Activated CD4-positive, alpha-beta T cell treated with anti-CD3 and anti-CD28 coated beads for 1 hour (primary cell): Measurements from ENCODE around the gene PRSS23.
"Not testable (repeated sequence)": the region's sequence is repeated elsewhere in the genome, so short reads cannot be mapped to it uniquely, and the experiment has no call there.

ENCODE experiments used
- DNase-seq: peaks from one replicate; pipeline ENCODE4 v3.0.0-alpha.2; 2020

Gene PRSS23

DNA sequence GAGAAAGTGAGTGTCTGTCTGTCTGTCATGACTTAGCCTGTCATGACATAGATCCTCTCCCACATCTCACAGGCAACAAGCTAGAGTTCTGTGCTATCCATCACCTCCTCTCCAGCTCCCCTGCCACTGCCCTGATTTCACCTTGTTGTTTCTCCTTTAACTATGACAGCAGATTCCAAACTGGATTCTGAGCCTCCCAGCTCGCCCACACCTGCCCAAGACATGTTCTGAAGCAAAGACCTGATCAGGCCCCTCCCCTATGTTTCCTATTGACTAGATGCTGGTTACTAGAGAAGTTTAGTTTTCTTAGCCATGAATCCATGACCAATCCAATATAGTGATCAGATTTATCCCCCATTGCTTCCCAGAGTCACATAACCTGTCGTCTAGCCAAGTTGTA is 15.4 kb downstream of the PRSS23 start:
- no peak for DNase-seq

DNA sequence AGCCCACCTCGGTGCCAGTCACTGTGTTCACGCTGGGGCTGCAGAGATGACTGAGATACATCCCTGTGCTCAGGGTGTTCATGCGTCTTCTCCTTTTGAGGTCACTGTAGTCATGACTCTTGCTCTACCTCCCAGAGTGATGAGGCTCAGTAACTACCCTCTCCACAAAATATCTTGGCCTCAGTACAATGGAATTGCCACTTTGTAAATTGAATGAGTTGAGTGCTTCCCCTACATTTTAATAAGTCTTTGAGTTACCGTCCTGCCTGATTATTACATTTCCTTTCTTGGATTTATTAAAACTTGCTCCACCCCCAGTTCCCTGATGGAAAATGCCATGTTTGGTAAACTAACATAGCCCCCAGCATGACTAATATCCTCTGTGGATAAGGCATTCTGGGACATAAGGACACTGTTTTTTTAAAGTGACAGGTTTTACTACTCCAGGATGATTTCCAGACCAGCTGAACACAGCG is 15.9 kb downstream of the PRSS23 start:
- DNase-seq, result no peak

DNA sequence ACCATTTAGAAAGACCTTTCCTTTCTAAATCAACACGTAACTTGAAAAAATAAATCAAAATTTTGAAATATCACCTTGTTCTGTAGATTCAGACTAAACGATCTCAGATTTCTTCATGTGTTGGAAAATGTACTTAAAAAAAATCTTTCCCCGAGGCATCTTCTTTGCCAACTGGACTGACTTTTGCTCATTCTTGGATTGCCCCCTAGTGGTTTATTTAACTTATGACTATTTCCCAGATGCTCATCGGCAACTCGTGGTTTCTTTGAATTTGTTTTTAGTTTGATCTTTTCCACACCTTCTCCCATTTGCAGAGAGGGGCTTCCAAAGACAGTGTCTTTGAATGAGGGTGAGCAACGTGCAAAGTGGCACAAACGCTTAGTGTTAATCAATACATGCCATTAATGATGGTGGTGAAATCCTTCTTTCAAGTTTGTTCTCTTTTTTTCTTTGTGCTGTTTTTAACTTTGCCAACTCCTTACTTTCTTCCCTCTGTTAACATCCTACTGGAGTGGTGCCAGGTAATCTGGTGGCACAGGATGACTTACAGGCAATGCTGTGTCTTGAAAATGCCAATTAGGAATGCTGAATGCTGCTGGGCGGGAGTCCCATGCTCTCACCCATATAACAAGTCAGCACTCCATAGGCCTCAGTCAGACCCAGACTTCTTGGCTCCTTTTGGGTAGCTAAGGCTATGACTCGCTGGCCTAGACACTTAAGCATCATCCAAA is 18.3 kb downstream of the PRSS23 start:
- DNase-seq, result no peak

DNA sequence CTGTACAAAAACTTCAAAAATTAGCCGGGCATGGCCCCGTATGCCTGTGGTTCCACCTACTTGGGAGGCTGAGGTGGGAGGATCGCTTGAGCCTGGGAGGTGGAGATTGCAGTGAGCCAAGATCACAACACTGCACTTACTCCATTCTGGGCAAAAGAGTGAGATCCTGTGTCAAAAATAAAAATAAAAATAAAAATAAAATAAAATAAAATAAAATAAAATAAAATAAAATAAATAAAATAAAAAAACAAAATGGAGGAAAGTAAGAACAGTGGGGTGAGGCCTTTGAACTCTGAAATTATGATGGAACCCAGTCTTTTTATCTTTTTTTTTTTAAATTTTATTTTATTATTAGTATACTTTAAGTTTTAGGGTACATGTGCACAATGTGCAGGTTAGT is 23.8 kb downstream of the PRSS23 start:
- not testable (repeated sequence) for DNase-seq

DNA sequence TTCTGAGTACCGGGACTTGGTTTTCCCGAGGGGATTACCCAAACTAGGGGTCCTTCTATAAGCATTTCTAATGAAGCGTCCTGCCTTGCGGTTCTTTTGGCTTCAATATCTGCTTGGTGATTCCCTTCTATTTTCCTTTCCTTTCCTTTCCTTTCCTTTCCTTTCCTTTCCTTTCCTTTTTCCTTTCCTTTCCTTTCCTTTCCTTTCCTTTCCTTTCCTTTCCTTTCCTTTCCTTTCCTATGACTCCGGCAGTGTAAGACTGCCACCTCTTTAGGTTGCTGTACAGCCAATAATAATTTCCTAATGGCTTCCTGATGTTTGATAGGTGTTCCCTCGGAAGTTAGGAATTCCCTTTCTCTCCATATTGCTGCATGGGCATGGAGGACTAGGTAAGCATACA is 34.0 kb downstream of the PRSS23 start:
- not testable (repeated sequence) for DNase-seq

DNA sequence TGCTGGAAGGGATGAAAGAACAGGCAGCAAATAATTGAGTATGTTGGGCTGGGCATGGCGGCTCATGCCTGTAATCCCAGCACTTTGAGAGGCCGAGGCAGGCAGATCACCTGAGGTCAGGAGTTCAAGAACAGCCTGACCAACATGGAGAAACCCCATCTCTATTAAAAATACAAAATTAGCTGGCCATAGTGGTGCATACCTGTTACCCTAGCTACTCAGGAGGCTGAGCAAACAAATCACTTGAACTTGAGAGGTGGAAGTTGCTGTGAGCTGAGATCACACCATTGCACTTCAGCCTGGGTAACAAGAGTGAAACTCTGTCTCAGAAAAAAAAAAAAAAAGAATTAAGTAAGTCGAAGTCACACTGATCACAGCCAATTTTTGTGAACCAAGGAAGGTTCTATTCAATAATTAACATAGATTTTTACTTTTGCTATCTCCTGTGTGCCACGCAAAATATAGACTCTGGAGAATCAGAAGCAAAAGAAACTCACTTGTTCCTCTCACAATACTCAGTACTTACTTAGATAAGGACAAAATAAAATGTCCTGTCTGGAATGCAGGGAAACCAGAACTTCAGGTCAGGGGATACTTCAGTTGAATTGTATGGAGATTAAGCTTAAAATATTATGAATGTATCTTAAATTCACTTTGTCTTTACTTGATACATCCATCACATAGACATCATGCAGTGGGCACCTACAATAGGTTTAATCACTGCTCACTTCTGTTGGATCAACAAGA is 44.6 kb downstream of the PRSS23 start:
- DNase-seq, result not testable (repeated sequence)

DNA sequence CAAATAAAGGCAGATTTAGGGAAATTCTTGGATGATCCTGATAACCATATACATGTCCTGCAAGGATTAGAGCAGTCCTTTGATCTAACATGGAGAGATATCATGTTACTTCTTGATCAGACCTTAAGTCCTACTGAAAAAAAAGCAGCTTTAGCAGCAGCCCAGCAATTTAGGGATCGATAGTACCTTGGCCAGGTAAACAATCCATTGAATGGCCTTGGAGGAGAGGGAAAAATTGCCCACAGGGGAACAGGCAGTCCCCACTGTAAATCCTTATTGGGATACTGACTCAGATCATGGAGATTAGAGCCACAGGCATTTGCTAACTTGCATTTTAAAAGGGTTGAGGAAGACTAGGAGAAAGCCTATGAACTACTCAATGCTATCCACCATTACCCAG is 47.8 kb downstream of the PRSS23 start:
- no peak for DNase-seq

DNA sequence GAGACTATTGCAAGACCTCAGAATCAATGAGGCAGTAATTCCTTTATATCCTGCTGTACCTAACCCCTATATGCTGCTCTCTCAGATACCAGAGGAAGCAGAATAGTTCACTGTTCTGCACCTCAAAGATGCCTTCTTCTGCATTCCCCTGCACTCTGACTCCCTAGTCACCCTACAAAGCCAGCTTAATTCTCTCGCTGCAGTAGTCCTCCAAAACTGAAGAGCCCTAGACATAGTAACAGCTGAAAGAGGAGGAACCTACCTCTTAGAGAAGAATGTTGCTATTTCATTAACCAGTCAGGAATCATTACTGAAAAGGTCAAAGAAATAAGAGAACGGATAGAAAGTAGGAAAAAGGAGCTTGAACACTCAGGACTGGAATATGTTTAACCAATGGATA is 49.3 kb downstream of the PRSS23 start:
- DNase-seq, result no peak
